ENCODE data around the gene CENPC. TPM values are rescaled to one million over a fixed set of nuclear protein-coding genes. Genes with fewer than 3 reads are reported as not detected.

CENPC gene
- total RNA-seq, 1 donor from 2014 or later = 32.1 TPM

DNA sequence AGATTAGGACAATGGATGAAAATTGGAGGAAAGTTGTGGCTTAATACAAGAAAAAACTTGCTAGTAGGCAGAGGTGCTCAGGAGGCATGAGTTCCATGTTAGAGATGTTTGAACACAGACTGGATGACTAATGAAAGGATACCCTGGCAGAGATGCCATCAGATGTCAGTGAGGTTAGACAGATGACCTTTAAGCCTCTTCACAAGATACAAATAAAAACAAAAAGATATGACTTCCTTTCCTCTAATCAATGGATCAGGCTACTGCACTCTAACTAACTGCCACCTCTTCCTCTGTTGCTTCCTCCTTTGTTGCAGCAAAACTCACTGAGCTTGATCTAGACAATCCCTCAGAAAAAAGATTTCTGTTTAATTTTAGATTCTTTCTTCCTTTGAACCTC is 27.9 kb upstream of the CENPC start:
- no peak for DNase-seq
- TF ChIP-seq, protein P1, sequence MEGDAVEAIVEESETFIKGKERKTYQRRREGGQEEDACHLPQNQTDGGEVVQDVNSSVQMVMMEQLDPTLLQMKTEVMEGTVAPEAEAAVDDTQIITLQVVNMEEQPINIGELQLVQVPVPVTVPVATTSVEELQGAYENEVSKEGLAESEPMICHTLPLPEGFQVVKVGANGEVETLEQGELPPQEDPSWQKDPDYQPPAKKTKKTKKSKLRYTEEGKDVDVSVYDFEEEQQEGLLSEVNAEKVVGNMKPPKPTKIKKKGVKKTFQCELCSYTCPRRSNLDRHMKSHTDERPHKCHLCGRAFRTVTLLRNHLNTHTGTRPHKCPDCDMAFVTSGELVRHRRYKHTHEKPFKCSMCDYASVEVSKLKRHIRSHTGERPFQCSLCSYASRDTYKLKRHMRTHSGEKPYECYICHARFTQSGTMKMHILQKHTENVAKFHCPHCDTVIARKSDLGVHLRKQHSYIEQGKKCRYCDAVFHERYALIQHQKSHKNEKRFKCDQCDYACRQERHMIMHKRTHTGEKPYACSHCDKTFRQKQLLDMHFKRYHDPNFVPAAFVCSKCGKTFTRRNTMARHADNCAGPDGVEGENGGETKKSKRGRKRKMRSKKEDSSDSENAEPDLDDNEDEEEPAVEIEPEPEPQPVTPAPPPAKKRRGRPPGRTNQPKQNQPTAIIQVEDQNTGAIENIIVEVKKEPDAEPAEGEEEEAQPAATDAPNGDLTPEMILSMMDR (IDR thresholded peaks at IDR 0.05; ENCODE audit: partially characterized antibody, unreplicated experiment) = no peak
- Mint-ChIP-seq H3K9me3 (ENCODE audit: unreplicated experiment) (no peaks in the 10 kb centered on the region), H3K4me1 (ENCODE audit: low read depth, unreplicated experiment) (no peaks in the 10 kb centered on the region), H3K27me3 (ENCODE audit: unreplicated experiment) (no peaks in the 10 kb centered on the region), H3K27ac (ENCODE audit: unreplicated experiment) (no peak overlapping the region), H3K36me3 (ENCODE audit: unreplicated experiment) (no peaks in the 10 kb centered on the region), H3K4me3 (ENCODE audit: unreplicated experiment) (no peak overlapping the region)

DNA sequence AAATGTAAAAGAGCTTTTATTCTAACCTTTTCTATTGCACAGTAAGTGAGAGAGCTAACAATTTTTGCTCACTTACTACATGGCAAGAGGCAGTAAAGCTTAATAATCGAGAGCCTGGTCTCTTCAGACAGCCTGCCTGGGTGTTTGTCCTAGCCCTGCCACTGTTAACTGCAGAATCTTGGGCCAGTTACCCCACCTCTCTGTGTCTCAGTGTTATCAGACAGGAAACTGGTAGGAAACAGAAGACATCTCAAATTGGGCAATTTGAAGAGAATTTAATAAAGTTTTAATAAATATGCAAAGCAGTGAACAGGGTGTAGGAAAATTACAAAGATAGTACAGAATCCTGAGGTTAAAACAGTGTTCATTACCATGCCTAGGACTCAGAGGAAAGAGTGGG is 26.7 kb upstream of the CENPC start:
- Mint-ChIP-seq H3K4me1 (ENCODE audit: low read depth, unreplicated experiment) (no peaks in the 10 kb centered on the region), H3K27ac (ENCODE audit: unreplicated experiment) (no peak overlapping the region), H3K36me3 (ENCODE audit: unreplicated experiment) (no peaks in the 10 kb centered on the region)

DNA sequence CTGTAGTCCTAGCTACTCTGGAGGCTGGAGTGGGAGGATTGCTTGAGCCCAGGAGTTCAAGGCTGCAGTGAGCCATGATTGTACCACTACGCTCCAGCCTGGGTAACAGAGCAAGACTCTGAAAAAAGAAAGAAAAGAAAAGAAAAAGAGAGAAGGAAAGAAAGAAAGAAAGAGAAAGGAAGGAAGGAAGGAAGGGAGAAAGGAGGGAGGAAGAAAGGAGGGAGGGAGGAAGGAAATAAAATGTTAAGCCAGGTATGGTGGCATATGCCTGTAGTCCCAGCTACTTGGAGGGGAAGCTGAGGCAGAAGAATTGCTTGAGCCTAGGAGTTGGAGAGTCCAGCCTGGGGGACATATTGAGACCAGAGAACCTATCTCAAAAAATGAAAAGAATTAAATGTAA is 25.2 kb upstream of the CENPC start:
- Mint-ChIP-seq H3K4me1 (ENCODE audit: low read depth, unreplicated experiment) (no peaks in the 10 kb centered on the region), H3K27ac (ENCODE audit: unreplicated experiment) (no peak overlapping the region), H3K9me3 (ENCODE audit: unreplicated experiment) (no peaks in the 10 kb centered on the region), H3K27me3 (ENCODE audit: unreplicated experiment) (no peaks in the 10 kb centered on the region), H3K36me3 (ENCODE audit: unreplicated experiment) (no peaks in the 10 kb centered on the region), H3K4me3 (ENCODE audit: unreplicated experiment) (no peak overlapping the region)
- TF ChIP-seq, protein P1 (IDR thresholded peaks at IDR 0.05; ENCODE audit: partially characterized antibody, unreplicated experiment) = no peak
- no peak for DNase-seq

More for the DNA sequence above, 26.7 kb upstream of the CENPC start:
- no peak for DNase-seq
- no peak overlapping the region for H3K4me3 Mint-ChIP-seq (ENCODE audit: unreplicated experiment)
- no peaks in the 10 kb centered on the region for H3K9me3 Mint-ChIP-seq (ENCODE audit: unreplicated experiment)
- TF ChIP-seq, protein P1 (IDR thresholded peaks at IDR 0.05; ENCODE audit: partially characterized antibody, unreplicated experiment) = no peak
- no peaks in the 10 kb centered on the region for H3K27me3 Mint-ChIP-seq (ENCODE audit: unreplicated experiment)

DNA sequence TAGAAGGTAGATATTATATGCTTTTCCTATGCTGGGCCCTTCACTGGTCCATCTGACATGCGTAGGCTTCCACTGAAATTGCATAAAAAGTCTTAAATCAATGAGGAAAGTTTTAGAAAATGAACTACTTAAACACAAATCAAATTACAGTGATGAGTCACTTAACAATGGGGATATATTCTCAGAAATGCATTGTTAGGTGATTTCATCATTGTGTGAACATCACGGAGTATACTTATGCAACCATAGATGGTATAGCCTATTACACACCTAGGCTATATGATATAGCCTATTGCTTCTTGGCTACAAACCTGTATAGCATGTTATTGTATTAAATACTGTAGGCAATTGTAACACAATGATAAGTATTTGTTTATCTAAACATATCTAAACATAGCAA is 23.5 kb upstream of the CENPC start:
- no peak overlapping the region for H3K4me3 Mint-ChIP-seq (ENCODE audit: unreplicated experiment)
- H3K9me3 Mint-ChIP-seq (ENCODE audit: unreplicated experiment) = no peaks in the 10 kb centered on the region
- TF ChIP-seq, protein P1 (IDR thresholded peaks at IDR 0.05; ENCODE audit: partially characterized antibody, unreplicated experiment) = no peak
- no peaks in the 10 kb centered on the region for H3K27me3 Mint-ChIP-seq (ENCODE audit: unreplicated experiment)
- no peak for DNase-seq
- H3K27ac Mint-ChIP-seq (ENCODE audit: unreplicated experiment) = no peak overlapping the region
- no peaks in the 10 kb centered on the region for H3K4me1 Mint-ChIP-seq (ENCODE audit: low read depth, unreplicated experiment)
- no peaks in the 10 kb centered on the region for H3K36me3 Mint-ChIP-seq (ENCODE audit: unreplicated experiment)

DNA sequence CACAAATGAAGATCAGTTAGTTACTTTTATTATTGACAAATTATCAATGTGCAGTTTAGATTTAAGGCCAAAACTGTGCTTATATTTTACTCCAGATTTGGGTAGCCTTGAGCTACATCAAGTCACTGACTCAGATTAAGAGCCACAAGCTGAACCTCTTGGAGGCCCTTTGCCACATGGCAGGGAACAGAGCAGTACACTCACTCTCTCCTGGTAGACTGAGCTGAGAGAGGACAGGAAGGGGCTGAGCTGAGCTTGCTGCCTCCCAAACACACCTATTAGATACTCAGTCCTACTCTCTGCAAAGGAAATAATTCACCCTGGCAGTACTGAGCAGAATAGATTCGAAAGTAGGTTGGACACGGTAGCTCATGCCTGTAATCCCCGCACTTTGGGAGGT is 21.0 kb upstream of the CENPC start:
- Mint-ChIP-seq H3K27ac (ENCODE audit: unreplicated experiment) (no peak overlapping the region), H3K4me3 (ENCODE audit: unreplicated experiment) (no peak overlapping the region), H3K9me3 (ENCODE audit: unreplicated experiment) (no peaks in the 10 kb centered on the region), H3K36me3 (ENCODE audit: unreplicated experiment) (no peaks in the 10 kb centered on the region), H3K4me1 (ENCODE audit: low read depth, unreplicated experiment) (no peaks in the 10 kb centered on the region), H3K27me3 (ENCODE audit: unreplicated experiment) (no peaks in the 10 kb centered on the region)
- no peak for DNase-seq
- TF ChIP-seq, protein P1 (IDR thresholded peaks at IDR 0.05; ENCODE audit: partially characterized antibody, unreplicated experiment) = no peak
